GM12878 (cell line): ENCODE measurements around the gene PPIP5K2. TPM values are rescaled to one million over a fixed set of nuclear protein-coding genes. Genes with fewer than 3 reads are reported as not detected.

Source experiments
- ATAC-seq: fragments of 200-7000 bp; cut with Tn5 transposase; 3 replicates; pipeline ENCODE4 v1.9.1; 2020; ENCODE audit warnings: mild to moderate bottlenecking, moderate library complexity
- BruUV-seq: library from RNA; stranded (reverse); fragments of 400-500 nt; replicated peaks from 2 replicates; lab custom pipeline; 2021; lab: Mats Ljungman, UMichigan
- CTCF ChIA-PET: fragments of 300-600 bp; sonication (Branson Sonifier 250); formaldehyde crosslinking; extraction: SDS; loops from one replicate; lab custom pipeline; 2021; ENCODE audit warnings: inconsistent platforms; lab: Yijun Ruan, JAX
- POLR2A ChIA-PET: fragments of 350-600 bp; formaldehyde crosslinking; extraction: SDS; loops from one replicate; lab custom pipeline; 2021; ENCODE audit warnings: inconsistent platforms; lab: Charles Lee
- RAD21 ChIA-PET: fragments of 300-600 bp; sonication (Branson Sonifier 250); formaldehyde crosslinking; loops from one replicate; lab custom pipeline; 2023; ENCODE audit warnings: antibody characterized with exemption; ENCODE audit not compliant: unreplicated experiment; lab: Charles Lee
- SMC1A ChIA-PET: fragments of 300-600 bp; sonication (Branson Sonifier 250); formaldehyde crosslinking; loops from one replicate; lab custom pipeline; 2023; ENCODE audit not compliant: unreplicated experiment, uncharacterized antibody; lab: Charles Lee
- DNase-seq: peaks from one replicate; pipeline ENCODE4 v3.0.0-alpha.2; 2011; ENCODE audit warnings: low read depth, low spot score
- FAIRE-seq: peaks from 3 replicates; lab custom pipeline; 2011; peaks lifted over from hg19 to GRCh38; lab: Jason Lieb, UNC
- H2AFZ ChIP-seq: 2 replicates; pipeline ENCODE4 v1.6.0; 2011; ENCODE audit warnings: low read depth, low read length, control low read depth; ENCODE audit not compliant: control insufficient read depth
- H3K27ac ChIP-seq: 2 replicates; pipeline ENCODE4 v1.5.1; 2011; ENCODE audit warnings: control low read depth; ENCODE audit not compliant: control insufficient read depth, insufficient read depth
- H3K27me3 ChIP-seq, 2 experiments: replicated peaks in 1 of 2; 2 replicates each; pipeline versions ENCODE4 v1.6.0 to v1.6.1; 2011; ENCODE audit warnings: low read length in 1 of 2; ENCODE audit not compliant: control insufficient read depth in 2 of 2, insufficient read depth in 2 of 2
- H3K36me3 ChIP-seq, 2 experiments: 2 replicates each; pipeline ENCODE4 v1.5.1; 2011; ENCODE audit warnings: low read length in 1 of 2; ENCODE audit not compliant: control insufficient read depth in 2 of 2, insufficient read depth in 2 of 2
- H3K4me1 ChIP-seq: 2 replicates; pipeline ENCODE4 v1.6.1; 2011; ENCODE audit warnings: mild to moderate bottlenecking, low read length, moderate library complexity, mixed read lengths; ENCODE audit not compliant: control insufficient read depth, insufficient read depth
- H3K4me2 ChIP-seq: 2 replicates; pipeline ENCODE4 v1.6.0; 2011; ENCODE audit warnings: control low read depth; ENCODE audit not compliant: control insufficient read depth, insufficient read depth
- H3K4me3 ChIP-seq: fragments of 200-600 bp; sonication (generic); 2 replicates; pipeline ENCODE4 v1.5.1; 2016
- H3K79me2 ChIP-seq: 2 replicates; pipeline ENCODE4 v1.6.0; 2011; ENCODE audit warnings: low read length; ENCODE audit not compliant: control insufficient read depth, insufficient read depth
- H3K9ac ChIP-seq: 2 replicates; pipeline ENCODE4 v1.8.0; 2011; ENCODE audit warnings: low read length, control low read depth, mixed read lengths; ENCODE audit not compliant: control insufficient read depth, insufficient read depth
- H3K9me3 ChIP-seq: replicated peaks from 3 replicates; pipeline ENCODE4 v1.5.1; 2011; ENCODE audit warnings: mild to moderate bottlenecking, low read length; ENCODE audit not compliant: control insufficient read depth, insufficient read depth
- H4K20me1 ChIP-seq: 2 replicates; pipeline ENCODE4 v1.6.0; 2011; ENCODE audit not compliant: control insufficient read depth, insufficient read depth
- IKZF2 ChIP-seq, 2 experiments: fragments of 450-650 bp; IDR thresholded peaks; 2 replicates each; pipeline ENCODE4 v1.6.1; 2017; ENCODE audit warnings: mild to moderate bottlenecking in 2 of 2, moderate library complexity in 2 of 2
- ZBED1 ChIP-seq: IDR thresholded peaks from 2 replicates; pipeline ENCODE4 v1.6.1; 2016; ENCODE audit warnings: borderline replicate concordance
- WGBS: methylation state at CpG from one replicate; pipeline ENCODE4 v1.1.6; 2016; ENCODE audit warnings: low lambda C conversion rate; ENCODE audit not compliant: insufficient replicate concordance, insufficient coverage; ENCODE audit errors: missing lambda C conversion rate; 5-methylcytosine and 5-hydroxymethylcytosine counted together
- in situ Hi-C: fragments of 300-500 bp; cut with MboI; formaldehyde crosslinking; loops from 9 replicates; pipeline ENCODE4 v1.14.3; 2018; ENCODE audit warnings: mixed read lengths
- intact Hi-C: fragments of 100-400 bp; cut with micrococcal nuclease; formaldehyde crosslinking; loops from one replicate; pipeline ENCODE4 v1.14.2; 2022; ENCODE audit not compliant: unreplicated experiment
- polyA plus RNA-seq, 11 experiments: library from polyadenylated mRNA; depleted of rRNA in 4 of 11; unstranded in 6 of 11; stranded (reverse) in 5 of 11; fragments of >200 nt; fragmentation: Nextera tagmentation in 4 of 11; fragmentation: Illumina TruSeq in 1 of 11; extraction: Ambion mirVana in 4 of 11; extraction: Trizol in 1 of 11; gene quantifications; 1 replicate in 1 of 11; 2 replicates in 10 of 11; pipeline versions ENCODE4 v1.2.1 to v1.2.3, GENCODE V29; 2011 to 2016; ENCODE audit warnings: inconsistent platforms in 2 of 11, missing spikeins in 2 of 11, low read depth in 1 of 11
- total RNA-seq, 4 experiments: library from RNA; depleted of rRNA in 3 of 4; stranded (reverse); fragments of >200 nt in 3 of 4; fragmentation: Illumina TruSeq in 1 of 4; extraction: Trizol in 1 of 4; gene quantifications; 2 replicates each; pipeline versions ENCODE4 v1.2.1 to v1.2.3, GENCODE V29; 2013 to 2021

PPIP5K2 gene
- total and polyA plus RNA-seq, 10 of the 15 experiments (the other 5 are each of a cell fraction or from before 2014, with no cell fraction given): 27.7 to 87.3 (median 58.6) TPM

DNA sequence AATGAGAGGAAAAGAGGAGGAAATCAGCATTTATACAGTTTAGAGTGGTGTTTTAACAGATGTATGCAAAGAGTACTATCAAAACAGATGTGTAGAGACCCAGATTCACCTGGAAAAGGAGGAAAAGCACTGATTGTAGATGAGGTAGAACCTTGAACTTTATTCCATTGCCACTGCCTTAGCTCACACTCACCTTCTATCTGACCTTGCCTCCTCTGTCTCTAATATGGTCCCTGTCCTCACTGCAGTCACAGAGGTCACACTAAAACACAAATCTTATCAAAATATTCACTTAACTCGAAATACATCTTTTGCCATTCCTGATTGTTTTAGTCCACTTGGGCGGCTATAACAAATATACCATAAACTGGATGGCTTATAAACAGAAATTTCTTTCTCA is 7.2 kb upstream of the PPIP5K2 start:
- no peaks in the 10 kb centered on the region for H3K4me1 ChIP-seq
- ATAC-seq (no peak), FAIRE-seq (no peak), DNase-seq (no peak)
- H3K27me3 ChIP-seq: no peaks in the 10 kb centered on the region
- SMC1A ChIA-PET: no interaction called here
- POLR2A ChIA-PET: interaction anchor here (0.6 kb wide), 1 partner anchor 20 kb away, joined by 4 read pairs; no protein-coding TSS in a partner anchor
- no peak overlapping the region for H3K4me3 ChIP-seq
- H3K36me3 ChIP-seq: no peaks in the 10 kb centered on the region
- RAD21 ChIA-PET: interaction anchor here (1.2 kb wide), 1 partner anchor 27 kb away, joined by 4 read pairs; no protein-coding TSS in a partner anchor
- 90% methylated on average over 2 of the region's 2 CpGs for WGBS
- BruUV-seq: no TSS peak
- no peak overlapping the region for H3K9ac ChIP-seq
- TF ChIP-seq IKZF2 (IDR thresholded peaks at IDR 0.05): no peak
- no peak overlapping the region for H2AFZ ChIP-seq
- no peak overlapping the region for H3K4me2 ChIP-seq
- no peak overlapping the region for H3K27ac ChIP-seq
- CTCF ChIA-PET: interaction anchor here (1.1 to 3.0 kb wide), 2 partner anchors 16 to 27 kb away, joined by 3 to 7 read pairs; no protein-coding TSS in a partner anchor
- peaks cover 19% of the 10 kb centered on the region for H3K79me2 ChIP-seq
- H3K9me3 ChIP-seq: peaks cover 7% of the 10 kb centered on the region; the same call in 2 of the 3 replicates
- in situ Hi-C loops (no loop called here), intact Hi-C loops (no loop called here)
- H4K20me1 ChIP-seq: no peaks in the 10 kb centered on the region

DNA sequence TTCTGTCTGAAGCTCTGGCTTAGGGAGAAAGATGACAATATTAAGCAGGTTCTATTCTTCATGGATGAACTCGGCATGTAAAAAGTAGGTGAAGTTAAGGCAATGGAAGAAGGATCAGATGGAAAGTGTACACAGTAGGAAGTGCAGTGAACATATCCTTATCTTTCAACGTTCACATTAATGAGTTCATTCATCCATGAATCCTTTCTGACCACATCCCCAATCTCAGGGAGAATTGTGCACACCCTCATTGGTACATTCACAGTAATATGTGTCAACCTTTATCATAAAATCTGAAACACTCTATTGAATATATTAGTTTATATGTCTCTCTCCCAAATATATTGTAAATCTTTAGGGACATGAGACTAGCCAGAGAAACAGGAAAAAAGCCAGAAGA is 5.7 kb upstream of the PPIP5K2 start:
- no TSS peak for BruUV-seq
- in situ Hi-C loops (no loop called here), intact Hi-C loops (no loop called here)
- DNase-seq (no peak), ATAC-seq (no peak), FAIRE-seq (no peak)
- Histone ChIP-seq H3K79me2 (peaks cover 32% of the 10 kb centered on the region), H3K4me3 (no peak overlapping the region), H3K4me2 (no peak overlapping the region), H3K27ac (no peak overlapping the region), H4K20me1 (no peaks in the 10 kb centered on the region), H3K4me1 (no peaks in the 10 kb centered on the region), H3K27me3 (no peaks in the 10 kb centered on the region), H3K9ac (no peak overlapping the region), H3K9me3 (peaks cover 7% of the 10 kb centered on the region; the same call in 2 of the 3 replicates), H2AFZ (no peak overlapping the region), H3K36me3 (no peaks in the 10 kb centered on the region)
- ChIA-PET RAD21 (no interaction called here), SMC1A (interaction anchor here (1.1 to 1.4 kb wide), 2 partner anchors 18 kb away, joined by 3 to 5 read pairs; no protein-coding TSS in a partner anchor), CTCF (interaction anchor here (1.3 to 3.0 kb wide), 3 partner anchors 14 to 110 kb away, joined by 3 to 7 read pairs (median 4); no protein-coding TSS in a partner anchor), POLR2A (no interaction called here)
- 47% methylated on average over 2 of the region's 2 CpGs for WGBS
- TF ChIP-seq ZBED1: no peak
